Measurements from ENCODE around the gene MSMO1.

DNA sequence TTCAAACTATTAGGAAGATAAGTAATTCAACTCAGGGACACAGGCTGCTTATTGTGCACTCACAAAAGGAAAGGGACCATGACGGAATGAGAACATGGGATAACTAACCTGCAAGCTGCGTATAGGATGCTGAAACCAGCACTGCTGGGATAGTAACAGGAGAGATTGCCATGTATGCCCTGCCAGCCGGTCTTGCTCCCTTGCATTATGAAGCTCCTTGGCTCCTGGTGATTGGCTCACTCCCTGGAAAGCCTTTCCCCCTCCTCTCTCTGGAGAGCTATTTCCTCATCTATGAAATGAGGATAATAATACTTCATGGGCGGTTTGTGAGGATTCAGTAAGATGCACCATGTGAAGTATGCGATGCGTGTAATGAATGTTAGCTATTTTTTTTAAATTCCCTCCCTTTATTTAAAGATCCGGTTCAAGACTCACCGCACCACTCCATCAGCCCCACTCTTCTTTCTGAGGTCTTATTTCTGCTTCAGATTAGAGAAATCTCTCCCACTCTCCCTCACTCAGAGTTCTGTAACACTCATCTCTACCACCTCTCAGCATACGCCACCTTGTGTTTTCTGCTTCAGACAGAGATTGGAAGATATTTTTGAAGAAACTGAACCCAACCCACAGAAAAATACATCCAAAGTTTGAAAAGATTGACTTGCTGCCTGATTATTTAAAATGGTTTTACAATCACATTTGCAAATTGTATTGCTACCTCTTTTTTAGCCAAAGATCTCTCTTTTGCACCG lies 18.4 kb downstream of the MSMO1 start:
- TF ChIP-seq, protein P1, sequence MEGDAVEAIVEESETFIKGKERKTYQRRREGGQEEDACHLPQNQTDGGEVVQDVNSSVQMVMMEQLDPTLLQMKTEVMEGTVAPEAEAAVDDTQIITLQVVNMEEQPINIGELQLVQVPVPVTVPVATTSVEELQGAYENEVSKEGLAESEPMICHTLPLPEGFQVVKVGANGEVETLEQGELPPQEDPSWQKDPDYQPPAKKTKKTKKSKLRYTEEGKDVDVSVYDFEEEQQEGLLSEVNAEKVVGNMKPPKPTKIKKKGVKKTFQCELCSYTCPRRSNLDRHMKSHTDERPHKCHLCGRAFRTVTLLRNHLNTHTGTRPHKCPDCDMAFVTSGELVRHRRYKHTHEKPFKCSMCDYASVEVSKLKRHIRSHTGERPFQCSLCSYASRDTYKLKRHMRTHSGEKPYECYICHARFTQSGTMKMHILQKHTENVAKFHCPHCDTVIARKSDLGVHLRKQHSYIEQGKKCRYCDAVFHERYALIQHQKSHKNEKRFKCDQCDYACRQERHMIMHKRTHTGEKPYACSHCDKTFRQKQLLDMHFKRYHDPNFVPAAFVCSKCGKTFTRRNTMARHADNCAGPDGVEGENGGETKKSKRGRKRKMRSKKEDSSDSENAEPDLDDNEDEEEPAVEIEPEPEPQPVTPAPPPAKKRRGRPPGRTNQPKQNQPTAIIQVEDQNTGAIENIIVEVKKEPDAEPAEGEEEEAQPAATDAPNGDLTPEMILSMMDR (optimal IDR thresholded peaks at IDR 0.05 in 1 of 3, IDR thresholded peaks at IDR 0.05 in 1 of 3, conservative IDR thresholded peaks at IDR 0.05 in 1 of 3; ENCODE audit: extremely low read depth in 1 of 3, insufficient read depth in 2 of 3, low read length in 3 of 3): no peak
- no peak for TF ChIP-seq EZH2 (IDR thresholded peaks at IDR 0.05; ENCODE audit: low read length)
